ENCODE data around the gene KCTD3.
A peak's percentile ranks its signal among the peaks of the same experiment; 100 is the strongest.

The KCTD3 gene

GRCh38 chr1:215542301-215542700 lies 24.8 kb upstream of the KCTD3 start:
- H3K4me3 ChIP-seq (ENCODE audit: control insufficient read depth, low read depth, low read length): no peak overlapping the region
- TF ChIP-seq, protein P1, sequence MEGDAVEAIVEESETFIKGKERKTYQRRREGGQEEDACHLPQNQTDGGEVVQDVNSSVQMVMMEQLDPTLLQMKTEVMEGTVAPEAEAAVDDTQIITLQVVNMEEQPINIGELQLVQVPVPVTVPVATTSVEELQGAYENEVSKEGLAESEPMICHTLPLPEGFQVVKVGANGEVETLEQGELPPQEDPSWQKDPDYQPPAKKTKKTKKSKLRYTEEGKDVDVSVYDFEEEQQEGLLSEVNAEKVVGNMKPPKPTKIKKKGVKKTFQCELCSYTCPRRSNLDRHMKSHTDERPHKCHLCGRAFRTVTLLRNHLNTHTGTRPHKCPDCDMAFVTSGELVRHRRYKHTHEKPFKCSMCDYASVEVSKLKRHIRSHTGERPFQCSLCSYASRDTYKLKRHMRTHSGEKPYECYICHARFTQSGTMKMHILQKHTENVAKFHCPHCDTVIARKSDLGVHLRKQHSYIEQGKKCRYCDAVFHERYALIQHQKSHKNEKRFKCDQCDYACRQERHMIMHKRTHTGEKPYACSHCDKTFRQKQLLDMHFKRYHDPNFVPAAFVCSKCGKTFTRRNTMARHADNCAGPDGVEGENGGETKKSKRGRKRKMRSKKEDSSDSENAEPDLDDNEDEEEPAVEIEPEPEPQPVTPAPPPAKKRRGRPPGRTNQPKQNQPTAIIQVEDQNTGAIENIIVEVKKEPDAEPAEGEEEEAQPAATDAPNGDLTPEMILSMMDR (conservative IDR thresholded peaks at IDR 0.05; ENCODE audit: control insufficient read depth, insufficient read depth, low read depth, low read length): no peak
- DNase-seq (ENCODE audit: low read depth): no peak

DNA sequence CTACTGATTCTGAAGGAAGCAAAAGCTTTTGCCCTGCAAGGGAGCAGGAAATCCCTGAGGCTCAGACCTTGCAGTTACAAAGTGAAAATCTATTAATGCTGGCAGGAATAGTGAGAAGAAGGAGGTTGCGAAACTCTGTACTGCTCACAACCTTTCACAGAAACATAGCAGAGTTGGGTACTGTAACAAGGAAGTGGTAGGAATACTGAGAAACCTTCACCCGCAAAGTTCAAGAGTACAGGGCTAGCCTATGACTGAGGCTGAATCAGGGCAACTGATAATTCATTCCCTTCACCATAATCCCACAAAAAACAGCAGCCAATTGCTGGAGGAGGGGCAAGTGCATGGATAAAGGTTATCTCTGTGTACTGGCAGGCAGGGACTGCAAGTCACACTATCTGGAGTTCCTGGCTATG lies 23.9 kb upstream of the KCTD3 start:
- DNase-seq (ENCODE audit: low read depth): peak; percentile 83
- TF ChIP-seq, protein P1 (conservative IDR thresholded peaks at IDR 0.05; ENCODE audit: control insufficient read depth, insufficient read depth, low read depth, low read length): no peak
- no peak overlapping the region for H3K4me3 ChIP-seq (ENCODE audit: control insufficient read depth, low read depth, low read length)

DNA sequence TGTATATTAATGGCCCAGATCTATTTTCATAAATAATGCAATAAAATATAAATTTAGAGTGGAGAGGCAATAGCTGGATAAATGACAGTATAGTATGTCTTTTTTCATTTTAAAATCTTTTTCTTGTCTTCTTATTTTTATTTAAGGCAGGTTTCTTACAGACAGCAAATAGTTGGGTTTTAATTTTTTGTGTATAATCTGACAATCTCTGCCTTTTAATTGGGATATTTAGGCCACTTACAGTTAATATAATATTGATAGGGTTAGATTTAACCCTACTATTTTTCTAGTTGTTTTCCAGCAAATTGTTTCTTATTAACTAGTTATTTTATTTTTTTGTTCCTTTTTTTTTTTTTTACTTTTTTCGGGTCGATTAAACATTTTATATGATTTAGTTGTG lies 23.3 kb upstream of the KCTD3 start:
- no peak overlapping the region for H3K4me3 ChIP-seq (ENCODE audit: control insufficient read depth, low read depth, low read length)
- TF ChIP-seq, protein P1 (conservative IDR thresholded peaks at IDR 0.05; ENCODE audit: control insufficient read depth, insufficient read depth, low read depth, low read length): no peak
- no peak for DNase-seq (ENCODE audit: low read depth)

GRCh38 chr1:215544566-215544965 lies 22.5 kb upstream of the KCTD3 start:
- no peak overlapping the region for H3K4me3 ChIP-seq (ENCODE audit: control insufficient read depth, low read depth, low read length)
- DNase-seq (ENCODE audit: low read depth): no peak
- TF ChIP-seq, protein P1 (conservative IDR thresholded peaks at IDR 0.05; ENCODE audit: control insufficient read depth, insufficient read depth, low read depth, low read length): no peak

- TF ChIP-seq, protein P1 (conservative IDR thresholded peaks at IDR 0.05; ENCODE audit: control insufficient read depth, insufficient read depth, low read depth, low read length): no peak
- DNase-seq (ENCODE audit: low read depth): no peak
- no peak overlapping the region for H3K4me3 ChIP-seq (ENCODE audit: control insufficient read depth, low read depth, low read length)
Measured at GRCh38 chr1:215545096-215545495, 22.0 kb upstream of the KCTD3 start.

- DNase-seq (ENCODE audit: low read depth): no peak
- TF ChIP-seq, protein P1 (conservative IDR thresholded peaks at IDR 0.05; ENCODE audit: control insufficient read depth, insufficient read depth, low read depth, low read length): no peak
- no peak overlapping the region for H3K4me3 ChIP-seq (ENCODE audit: control insufficient read depth, low read depth, low read length)
Measured at GRCh38 chr1:215547011-215547410, 20.1 kb upstream of the KCTD3 start.

- TF ChIP-seq, protein P1 (conservative IDR thresholded peaks at IDR 0.05; ENCODE audit: control insufficient read depth, insufficient read depth, low read depth, low read length): no peak
- DNase-seq (ENCODE audit: low read depth): no peak
- no peak overlapping the region for H3K4me3 ChIP-seq (ENCODE audit: control insufficient read depth, low read depth, low read length)
Measured at GRCh38 chr1:215551806-215552205, 15.3 kb upstream of the KCTD3 start.
